ENCODE measurements around the gene ETV5.

Gene ETV5

GRCh38 chr3:186070133-186070532 is 38.8 kb downstream of the ETV5 start:
- DNase-seq (ENCODE audit: low spot score) = no peak
- no peak for FAIRE-seq

GRCh38 chr3:186069199-186069598 is 39.7 kb downstream of the ETV5 start:
- DNase-seq (ENCODE audit: low spot score) = no peak
- FAIRE-seq = no peak

- DNase-seq (ENCODE audit: low spot score) (no peak), FAIRE-seq (no peak)
These were observed 40.7 kb downstream of the ETV5 start for GRCh38 chr3:186068243-186068552.

- FAIRE-seq (no peak), DNase-seq (ENCODE audit: low spot score) (no peak)
These were observed 41.3 kb downstream of the ETV5 start for GRCh38 chr3:186067360-186068242.

- DNase-seq (ENCODE audit: low spot score) (no peak), FAIRE-seq (no peak)
These were observed 48.7 kb downstream of the ETV5 start for GRCh38 chr3:186060222-186060621.

- no peak for FAIRE-seq
- DNase-seq (ENCODE audit: low spot score) = no peak
These were observed 49.7 kb downstream of the ETV5 start for GRCh38 chr3:186059192-186059591.

- DNase-seq (ENCODE audit: low spot score) = no peak
- no peak for FAIRE-seq
These were observed 50.7 kb downstream of the ETV5 start for GRCh38 chr3:186058225-186058624.

- FAIRE-seq (no peak), DNase-seq (ENCODE audit: low spot score) (no peak)
These were observed 51.3 kb downstream of the ETV5 start for GRCh38 chr3:186057594-186057993.

GRCh38 chr3:186054792-186055352 is 54.0 kb downstream of the ETV5 start:
- FAIRE-seq (no peak), DNase-seq (ENCODE audit: low spot score) (no peak)

- no peak for FAIRE-seq
- DNase-seq (ENCODE audit: low spot score) = no peak
These were observed 54.7 kb downstream of the ETV5 start for GRCh38 chr3:186053954-186054791.

- FAIRE-seq (no peak), DNase-seq (ENCODE audit: low spot score) (no peak)
These were observed 56.6 kb downstream of the ETV5 start for GRCh38 chr3:186052096-186052840.

GRCh38 chr3:186049001-186049400 is 59.9 kb downstream of the ETV5 start:
- DNase-seq (ENCODE audit: low spot score) (no peak), FAIRE-seq (no peak)

- FAIRE-seq (no peak), DNase-seq (ENCODE audit: low spot score) (no peak)
These were observed 60.8 kb downstream of the ETV5 start for GRCh38 chr3:186048119-186048518.

- DNase-seq (ENCODE audit: low spot score) = no peak
- no peak for FAIRE-seq
These were observed 62.1 kb downstream of the ETV5 start for GRCh38 chr3:186046838-186047237.

- FAIRE-seq = no peak
- no peak for DNase-seq (ENCODE audit: low spot score)
These were observed 63.9 kb downstream of the ETV5 start for GRCh38 chr3:186044968-186045367.

- DNase-seq (ENCODE audit: low spot score) (no peak), FAIRE-seq (no peak)
These were observed 64.5 kb downstream of the ETV5 start for GRCh38 chr3:186044427-186044826.

GRCh38 chr3:186042521-186043202 is 66.2 kb downstream of the ETV5 start:
- DNase-seq (ENCODE audit: low spot score) = no peak
- FAIRE-seq = no peak

GRCh38 chr3:186042036-186042435 is 66.9 kb downstream of the ETV5 start:
- no peak for DNase-seq (ENCODE audit: low spot score)
- FAIRE-seq = no peak

GRCh38 chr3:186038360-186038759 is 70.5 kb downstream of the ETV5 start:
- no peak for DNase-seq (ENCODE audit: low spot score)

GRCh38 chr3:186035277-186035676 is 73.6 kb downstream of the ETV5 start:
- DNase-seq (ENCODE audit: low spot score) (no peak), FAIRE-seq (no peak)

More at GRCh38 chr3:186038360-186038759, 70.5 kb downstream of the ETV5 start:
- FAIRE-seq = no peak

- FAIRE-seq (no peak), DNase-seq (ENCODE audit: low spot score) (no peak)
These were observed 76.6 kb downstream of the ETV5 start for GRCh38 chr3:186032321-186032720.
